IPS-18a (cell line): Measurements from ENCODE around the gene SIM1.

ENCODE experiments used
- H3K27ac ChIP-seq: one replicate; pipeline ENCODE4 v1.5.1; 2013; ENCODE audit warnings: low read length
- H3K27me3 ChIP-seq: one replicate; pipeline ENCODE4 v1.6.1; 2013; ENCODE audit warnings: mild to moderate bottlenecking, low read length; ENCODE audit not compliant: control insufficient read depth, insufficient read depth
- H3K36me3 ChIP-seq: one replicate; pipeline ENCODE4 v1.6.1; 2013; ENCODE audit warnings: low read depth, low read length; ENCODE audit not compliant: control insufficient read depth
- H3K4me1 ChIP-seq: one replicate; pipeline ENCODE4 v1.6.1; 2013; ENCODE audit warnings: low read depth, low read length; ENCODE audit not compliant: control insufficient read depth
- H3K4me3 ChIP-seq: one replicate; pipeline ENCODE4 v1.5.1; 2013; ENCODE audit warnings: low read length
- H3K9ac ChIP-seq: one replicate; pipeline ENCODE4 v1.6.1; 2013; ENCODE audit warnings: mild to moderate bottlenecking, low read length, moderate library complexity
- H3K9me3 ChIP-seq: one replicate; pipeline ENCODE4 v1.6.1; 2013; ENCODE audit warnings: low read depth, low read length; ENCODE audit not compliant: control insufficient read depth

Gene SIM1

GRCh38 chr6:100451577-100451976 is 13.1 kb downstream of the SIM1 start:
- no peak overlapping the region for H3K4me3 ChIP-seq
- no peak overlapping the region for H3K27ac ChIP-seq
- H3K9ac ChIP-seq: no peak overlapping the region
- H3K36me3 ChIP-seq: no peaks in the 10 kb centered on the region
- H3K9me3 ChIP-seq: no peaks in the 10 kb centered on the region
- H3K27me3 ChIP-seq: peaks cover 61% of the 10 kb centered on the region
- H3K4me1 ChIP-seq: peaks cover 12% of the 10 kb centered on the region

- Histone ChIP-seq H3K4me3 (no peak overlapping the region), H3K9ac (no peak overlapping the region), H3K27ac (no peak overlapping the region), H3K9me3 (no peaks in the 10 kb centered on the region), H3K4me1 (peaks cover under 1% of the 10 kb centered on the region), H3K27me3 (peaks cover 37% of the 10 kb centered on the region), H3K36me3 (no peaks in the 10 kb centered on the region)
These were observed 15.5 kb downstream of the SIM1 start for GRCh38 chr6:100449239-100449691.

GRCh38 chr6:100447900-100448748 is 16.6 kb downstream of the SIM1 start:
- peaks cover 26% of the 10 kb centered on the region for H3K27me3 ChIP-seq
- H3K9me3 ChIP-seq: no peaks in the 10 kb centered on the region
- H3K4me3 ChIP-seq: no peak overlapping the region
- no peaks in the 10 kb centered on the region for H3K4me1 ChIP-seq
- no peak overlapping the region for H3K27ac ChIP-seq
- no peak overlapping the region for H3K9ac ChIP-seq
- H3K36me3 ChIP-seq: no peaks in the 10 kb centered on the region

GRCh38 chr6:100447081-100447899 is 17.4 kb downstream of the SIM1 start:
- Histone ChIP-seq H3K4me3 (no peak overlapping the region), H3K9ac (no peak overlapping the region), H3K36me3 (no peaks in the 10 kb centered on the region), H3K9me3 (no peaks in the 10 kb centered on the region), H3K4me1 (no peaks in the 10 kb centered on the region), H3K27ac (no peak overlapping the region), H3K27me3 (peaks cover 18% of the 10 kb centered on the region)

- H3K27me3 ChIP-seq: peaks cover 9% of the 10 kb centered on the region
These were observed 18.3 kb downstream of the SIM1 start for GRCh38 chr6:100446115-100447080.

GRCh38 chr6:100445512-100445911 is 19.2 kb downstream of the SIM1 start:
- no peak overlapping the region for H3K27ac ChIP-seq
- H3K4me3 ChIP-seq: no peak overlapping the region
- no peaks in the 10 kb centered on the region for H3K27me3 ChIP-seq
- no peaks in the 10 kb centered on the region for H3K4me1 ChIP-seq
- no peak overlapping the region for H3K9ac ChIP-seq
- H3K9me3 ChIP-seq: no peaks in the 10 kb centered on the region
- no peaks in the 10 kb centered on the region for H3K36me3 ChIP-seq

More at GRCh38 chr6:100446115-100447080, 18.3 kb downstream of the SIM1 start:
- Histone ChIP-seq H3K36me3 (no peaks in the 10 kb centered on the region), H3K9me3 (no peaks in the 10 kb centered on the region), H3K9ac (no peak overlapping the region), H3K4me3 (no peak overlapping the region), H3K27ac (no peak overlapping the region), H3K4me1 (no peaks in the 10 kb centered on the region)

- no peaks in the 10 kb centered on the region for H3K36me3 ChIP-seq
- H3K27me3 ChIP-seq: no peaks in the 10 kb centered on the region
- no peaks in the 10 kb centered on the region for H3K9me3 ChIP-seq
- H3K27ac ChIP-seq: no peak overlapping the region
- no peak overlapping the region for H3K9ac ChIP-seq
- no peaks in the 10 kb centered on the region for H3K4me1 ChIP-seq
- H3K4me3 ChIP-seq: no peak overlapping the region
These were observed 23.8 kb downstream of the SIM1 start for GRCh38 chr6:100440935-100441334.

- no peak overlapping the region for H3K4me3 ChIP-seq
- peaks cover 7% of the 10 kb centered on the region for H3K4me1 ChIP-seq
- no peaks in the 10 kb centered on the region for H3K36me3 ChIP-seq
- no peaks in the 10 kb centered on the region for H3K9me3 ChIP-seq
- no peak overlapping the region for H3K9ac ChIP-seq
- no peaks in the 10 kb centered on the region for H3K27me3 ChIP-seq
- no peak overlapping the region for H3K27ac ChIP-seq
These were observed 29.4 kb downstream of the SIM1 start for GRCh38 chr6:100435299-100435698.

- Histone ChIP-seq H3K4me3 (no peak overlapping the region), H3K27me3 (no peaks in the 10 kb centered on the region), H3K4me1 (peaks cover 7% of the 10 kb centered on the region), H3K9me3 (no peaks in the 10 kb centered on the region), H3K27ac (no peak overlapping the region), H3K36me3 (no peaks in the 10 kb centered on the region), H3K9ac (no peak overlapping the region)
These were observed 30.8 kb downstream of the SIM1 start for GRCh38 chr6:100433726-100434435.

GRCh38 chr6:100432136-100432535 is 32.6 kb downstream of the SIM1 start:
- Histone ChIP-seq H3K4me3 (no peak overlapping the region), H3K4me1 (peaks cover 10% of the 10 kb centered on the region), H3K27me3 (no peaks in the 10 kb centered on the region), H3K9me3 (no peaks in the 10 kb centered on the region), H3K9ac (no peak overlapping the region), H3K27ac (no peak overlapping the region), H3K36me3 (no peaks in the 10 kb centered on the region)
